Aorta (tissue), 5 donors: Measurements from ENCODE around the gene LGALS7. TPM values are rescaled to one million over a fixed set of nuclear protein-coding genes. Genes with fewer than 3 reads are reported as not detected.
"Not testable (repeated sequence)": the region's sequence is repeated elsewhere in the genome, so short reads cannot be mapped to it uniquely, and the experiment has no call there.

Experiments
- ATAC-seq: fragments of 200-7000 bp; cut with Tn5 transposase; one replicate; pipeline ENCODE4 v1.9.1; 2022; ENCODE audit warnings: moderate library complexity; ENCODE audit not compliant: low FRiP score
- DNase-seq, 2 donors: peaks; one replicate each; pipeline ENCODE4 v3.0.0-alpha.2; 2020
- H3K27ac ChIP-seq, 2 donors: one replicate each; pipeline ENCODE4 v1.5.1; 2013; ENCODE audit warnings: low read length in 2 of 2, mild to moderate bottlenecking in 2 of 2, moderate library complexity in 2 of 2, control low read depth in 1 of 2, inconsistent platforms in 1 of 2, low read depth in 1 of 2
- H3K27me3 ChIP-seq, 2 donors: one replicate each; pipeline ENCODE4 v1.6.1; 2013; ENCODE audit warnings: control low read depth in 1 of 2, low read length in 1 of 2, mild to moderate bottlenecking in 1 of 2, moderate library complexity in 1 of 2; ENCODE audit not compliant: insufficient read depth in 2 of 2, control insufficient read depth in 1 of 2
- H3K36me3 ChIP-seq, 2 donors: one replicate each; pipeline ENCODE4 v1.6.1; 2013; ENCODE audit warnings: control low read depth in 1 of 2, low read length in 1 of 2, mild to moderate bottlenecking in 1 of 2; ENCODE audit not compliant: insufficient read depth in 2 of 2, control insufficient read depth in 1 of 2
- H3K4me1 ChIP-seq, 2 donors: one replicate each; pipeline ENCODE4 v1.6.1; 2013; ENCODE audit warnings: low read length in 2 of 2, control low read depth in 1 of 2, mild to moderate bottlenecking in 1 of 2, moderate library complexity in 1 of 2; ENCODE audit not compliant: insufficient read depth in 2 of 2, control insufficient read depth in 1 of 2
- H3K4me3 ChIP-seq, 2 donors: one replicate each; pipeline ENCODE4 v1.5.1; 2013; ENCODE audit warnings: low read length in 2 of 2, control low read depth in 1 of 2, mild to moderate bottlenecking in 1 of 2
- H3K9me3 ChIP-seq: one replicate; pipeline ENCODE4 v1.6.1; 2013; ENCODE audit warnings: mild to moderate bottlenecking, low read length; ENCODE audit not compliant: control insufficient read depth
- WGBS, 2 donors: extraction: QIAGEN DNeasy Blood & Tissue Kit; methylation state at CpG; one replicate each; pipeline ENCODE4 v1.1.7; 2013; 5-methylcytosine and 5-hydroxymethylcytosine counted together
- intact Hi-C, 2 donors: fragments of 100-400 bp; cut with DNase I; formaldehyde crosslinking; loops; one replicate each; pipeline versions ENCODE4 v1.14.2 to v1.15.0; 2022
- polyA plus RNA-seq, 2 donors: library from polyadenylated mRNA; stranded (reverse); fragments of 200-250 nt; gene quantifications; one replicate each; pipeline ENCODE4 v1.2.3, GENCODE V29; 2013
- total RNA-seq, 2 donors: library from RNA; stranded (reverse); fragmentation: NEBNext Ultra II Directional; extraction: Animal tissue kit (Norgen Biotek cat#: 25700); gene quantifications; one replicate each; pipeline ENCODE4 v1.2.1, GENCODE V29; 2021
- donor health status: healthy with polysubstance abuse.
- donor health status: Bipolar disorder and iron deficiency.
- donor health status: DM: no; HTN: no; CAD: no.
- donor health status: DM: no; HTN: no; CAD: no.
- donor health status: DM: yes; HTN: yes; CAD: no.

The LGALS7 gene
- total and polyA plus RNA-seq, 4 donors = not detected

DNA sequence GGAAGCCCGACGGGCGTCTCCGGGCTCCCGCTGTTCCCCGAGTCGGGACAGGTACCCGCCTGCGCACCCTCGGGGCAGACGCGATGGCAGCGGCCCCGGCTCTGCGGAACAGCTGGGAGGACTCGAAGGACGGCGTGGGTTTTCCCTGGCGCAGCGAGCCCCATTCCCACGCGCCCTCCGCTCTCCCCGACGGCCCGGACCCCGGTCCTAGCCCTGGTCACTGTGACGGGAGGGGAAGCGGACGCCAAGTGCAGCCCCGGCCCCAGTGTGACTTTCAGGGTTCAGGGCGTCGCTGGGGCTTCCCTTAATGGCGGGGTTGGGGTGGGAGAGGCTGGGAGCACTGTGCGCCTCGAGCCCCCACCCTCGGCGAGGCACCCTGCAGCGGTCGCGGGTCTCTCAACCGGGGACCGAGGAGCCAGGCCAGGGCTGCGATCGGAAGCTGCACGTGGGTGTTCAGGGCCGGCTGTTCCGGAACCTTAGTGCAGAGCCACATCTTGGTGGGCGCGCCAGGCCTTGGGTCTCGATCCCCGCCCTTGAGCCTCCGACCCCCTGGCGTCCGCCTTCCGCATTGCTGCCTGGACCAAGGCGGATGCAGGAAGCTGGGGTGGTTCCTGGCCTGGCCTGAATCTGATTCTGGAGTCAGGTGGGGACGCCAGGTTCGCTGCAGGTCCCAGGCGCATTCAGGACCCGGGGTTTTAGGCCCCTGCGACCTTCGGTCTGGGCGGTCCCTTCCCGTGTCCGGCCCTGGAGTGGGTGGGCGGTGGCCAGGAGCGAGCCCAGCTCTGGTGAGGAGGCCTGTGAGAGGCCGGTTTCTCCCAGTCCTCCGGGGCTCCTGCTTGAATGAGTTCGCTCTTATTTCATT lies 19.2 kb upstream of the LGALS7 start:
- Histone ChIP-seq H3K9me3 (no peaks in the 10 kb centered on the region), H3K4me1 (no peaks in the 10 kb centered on the region), H3K27ac (no peak overlapping the region), H3K27me3 (no peaks in the 10 kb centered on the region), H3K4me3 (no peak overlapping the region), H3K36me3 (no peaks in the 10 kb centered on the region)
- WGBS, 2 donors = 13 to 15% methylated on average over 54 to 65 of the region's 71 CpGs
- peak; percentile 54 to 81 for DNase-seq
- intact Hi-C loops = loop anchor here in 1 of 2 donors (2.0 kb wide), 1 partner anchor 18 kb away; no protein-coding TSS in a partner anchor
- ATAC-seq = peak; percentile 42

GRCh38 chr19:38791451-38792064 lies 18.2 kb upstream of the LGALS7 start:
- intact Hi-C loops = loop anchor here in 1 of 2 donors (2.0 kb wide), 1 partner anchor 17 kb away; no protein-coding TSS in a partner anchor
- ATAC-seq = peak; percentile 91
- H3K9me3 ChIP-seq, H3K4me3 ChIP-seq, DNase-seq, H3K27ac ChIP-seq, H3K36me3 ChIP-seq, H3K27me3 ChIP-seq, H3K4me1 ChIP-seq: not testable (repeated sequence)
- WGBS, 2 donors = no CpG with 5 or more reads among the region's 40 CpGs

DNA sequence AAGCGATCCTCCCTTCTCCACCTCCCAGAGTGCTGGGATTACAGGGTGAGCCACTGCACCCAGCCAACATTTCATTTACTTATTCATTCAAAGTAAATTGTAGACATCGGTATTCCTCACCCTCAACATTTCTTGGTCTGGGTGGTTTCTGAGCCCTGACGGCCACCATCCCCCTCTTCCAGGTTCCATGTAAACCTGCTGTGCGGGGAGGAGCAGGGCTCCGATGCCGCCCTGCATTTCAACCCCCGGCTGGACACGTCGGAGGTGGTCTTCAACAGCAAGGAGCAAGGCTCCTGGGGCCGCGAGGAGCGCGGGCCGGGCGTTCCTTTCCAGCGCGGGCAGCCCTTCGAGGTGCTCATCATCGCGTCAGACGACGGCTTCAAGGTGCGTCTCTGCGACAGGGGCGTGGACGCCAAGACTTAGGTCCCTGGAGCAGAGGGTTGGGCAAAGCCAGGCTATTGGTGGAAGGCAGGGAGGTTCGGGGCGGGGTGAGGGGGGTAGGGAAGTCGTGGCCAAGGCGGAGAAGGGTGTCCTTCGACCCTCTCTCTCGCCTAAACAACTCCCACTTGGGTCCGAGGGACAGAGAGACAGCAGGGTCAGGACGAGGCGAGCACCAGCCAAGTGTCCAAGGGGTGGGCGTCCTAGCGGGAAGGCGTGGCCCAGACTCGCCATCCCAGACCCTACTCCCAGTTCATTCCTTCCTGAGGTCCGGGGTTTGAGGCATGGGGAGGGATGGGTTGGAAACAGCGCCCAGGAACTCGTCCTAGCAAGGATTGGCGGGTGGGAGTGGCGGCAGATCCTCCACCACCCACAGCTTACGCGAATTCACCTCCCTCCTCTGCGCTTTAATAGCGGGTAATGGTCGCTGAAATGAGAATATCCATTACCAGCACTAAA lies 17.4 kb upstream of the LGALS7 start:
- intact Hi-C loops = not testable (repeated sequence)
- 41 to 65% methylated on average over 9 to 19 of the region's 49 CpGs for WGBS, 2 donors
- DNase-seq = peak in 1 of 2 donors; percentile 54

GRCh38 chr19:38788478-38789243 lies 15.3 kb upstream of the LGALS7 start, which contains the start of gene LGALS7B:
TSS of gene LGALS7B (plus strand) at chr19:38789200. CDS start at chr19:38789227, 27 bp downstream.
- 76 to 77% methylated on average over 10 to 13 of the region's 17 CpGs for WGBS, 2 donors
- ATAC-seq (no peak), DNase-seq (peak in 1 of 2 donors; percentile 45)
- Histone ChIP-seq H3K36me3 (no peaks in the 10 kb centered on the region), H3K4me3 (no peak within 1 kb of the TSS), H3K4me1 (no peaks in the 10 kb centered on the region), H3K9me3 (no peaks in the 10 kb centered on the region), H3K27ac (no peak within 1 kb of the TSS), H3K27me3 (no peaks in the 10 kb centered on the region)
- intact Hi-C loops = no loop called here

More for the DNA sequence above, 17.4 kb upstream of the LGALS7 start:
- ATAC-seq, H3K27ac ChIP-seq, H3K9me3 ChIP-seq, H3K27me3 ChIP-seq, H3K4me3 ChIP-seq, H3K36me3 ChIP-seq, H3K4me1 ChIP-seq: not testable (repeated sequence)

DNA sequence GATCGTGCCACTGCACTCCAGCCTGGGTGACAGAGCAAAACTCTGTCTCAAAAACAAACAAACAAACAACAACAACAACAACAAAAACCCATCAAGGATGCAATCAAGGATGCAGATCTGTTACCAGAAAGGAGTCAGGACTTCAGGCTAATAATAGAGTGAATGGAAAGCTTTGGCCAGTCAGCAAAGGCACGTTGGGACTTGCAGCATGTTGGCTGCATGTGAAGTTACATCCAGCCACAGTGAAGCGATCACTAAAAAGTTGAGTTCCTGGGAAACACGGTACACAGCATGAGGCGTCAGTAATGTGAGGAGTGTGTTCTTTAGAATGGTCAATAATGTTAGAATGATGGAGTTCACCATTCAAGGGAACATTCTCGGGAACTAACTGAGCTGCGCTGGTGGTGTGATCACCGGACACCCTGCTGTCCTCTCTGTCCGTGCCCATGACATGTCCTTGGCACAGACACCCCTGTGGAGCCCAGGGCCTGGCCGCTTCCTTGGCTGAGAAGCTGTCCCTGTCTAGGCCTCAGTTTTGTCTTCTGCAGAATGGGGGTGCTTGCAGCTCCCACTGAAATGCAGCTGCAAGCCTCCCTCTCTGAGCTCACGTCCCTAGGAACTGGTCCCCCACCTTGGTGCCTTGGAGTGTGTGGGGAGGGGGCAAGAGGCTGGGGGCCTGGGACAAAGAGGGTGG lies 13.4 kb upstream of the LGALS7 start:
- H3K27me3 ChIP-seq = no peaks in the 10 kb centered on the region
- no peak overlapping the region for H3K27ac ChIP-seq
- 71 to 74% methylated on average over 11 of the region's 11 CpGs for WGBS, 2 donors
- intact Hi-C loops = no loop called here
- ATAC-seq (no peak), DNase-seq (peak; percentile 1 to 25)
- H3K36me3 ChIP-seq = no peaks in the 10 kb centered on the region
- H3K4me3 ChIP-seq = no peak overlapping the region
- H3K4me1 ChIP-seq = no peaks in the 10 kb centered on the region
- no peaks in the 10 kb centered on the region for H3K9me3 ChIP-seq

GRCh38 chr19:38786061-38786460 lies 12.7 kb upstream of the LGALS7 start:
- DNase-seq = peak in 1 of 2 donors; percentile 14
- H3K27ac ChIP-seq, H3K4me3 ChIP-seq, intact Hi-C loops, ATAC-seq, H3K9me3 ChIP-seq, H3K4me1 ChIP-seq, H3K36me3 ChIP-seq, H3K27me3 ChIP-seq: not testable (repeated sequence)
- WGBS, 2 donors = 89 to 94% methylated on average over 2 to 3 of the region's 3 CpGs

DNA sequence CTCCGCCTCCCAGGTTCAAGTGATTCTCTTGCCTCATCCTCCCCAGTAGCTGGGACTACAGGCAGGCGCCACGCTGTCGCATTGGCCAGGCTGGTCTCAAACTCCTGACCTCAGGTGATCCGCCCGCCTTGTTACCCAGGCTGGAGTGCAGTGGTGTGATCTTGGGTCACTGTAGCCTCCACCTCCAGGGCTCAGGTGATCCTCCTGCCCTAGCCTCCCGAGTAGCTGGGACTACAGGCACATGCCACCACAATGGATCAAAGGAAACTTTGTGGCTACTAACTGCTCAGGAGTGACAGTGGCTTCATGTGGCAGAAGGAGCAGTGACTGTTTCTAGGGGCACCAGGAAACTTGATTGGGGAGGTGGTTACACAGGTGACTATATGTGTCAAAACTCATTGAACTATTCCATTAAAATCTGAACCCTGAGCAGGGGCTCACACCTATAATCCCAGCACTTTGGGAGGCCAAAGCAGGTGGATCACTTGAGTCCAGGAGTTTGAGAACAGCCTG lies 11.9 kb upstream of the LGALS7 start:
- H3K9me3 ChIP-seq = no peaks in the 10 kb centered on the region
- peak; percentile 22 to 27 for DNase-seq
- H3K27ac ChIP-seq = no peak overlapping the region
- H3K4me3 ChIP-seq = no peak overlapping the region
- 96 to 97% methylated on average over 7 of the region's 7 CpGs for WGBS, 2 donors
- intact Hi-C loops = no loop called here
- H3K36me3 ChIP-seq = no peaks in the 10 kb centered on the region
- ATAC-seq = no peak
- no peaks in the 10 kb centered on the region for H3K4me1 ChIP-seq
- H3K27me3 ChIP-seq = peaks cover 0 to 2% of the 10 kb centered on the region in 2 donors
